Endothelial cell of umbilical vein (primary cell): ENCODE results near the gene SGSM1. TPM values are rescaled to one million over a fixed set of nuclear protein-coding genes. Genes with fewer than 3 reads are reported as not detected.

Source experiments
- BruUV-seq: library from RNA; stranded (reverse); fragments of 400-500 nt; replicated peaks from 2 replicates; lab custom pipeline; 2021; lab: Mats Ljungman, UMichigan
- CTCF ChIA-PET: fragments of 300-600, 350-600 bp; sonication (Branson Sonifier 250); formaldehyde crosslinking; loops from one replicate; lab custom pipeline; 2021; ENCODE audit warnings: antibody characterized with exemption, inconsistent platforms; lab: Charles Lee
- POLR2A ChIA-PET: fragments of 300-600, 350-600 bp; sonication (Branson Sonifier 250); formaldehyde crosslinking; loops from one replicate; lab custom pipeline; 2021; ENCODE audit warnings: antibody characterized with exemption, inconsistent platforms; lab: Charles Lee
- DNase-seq: peaks from one replicate; pipeline ENCODE4 v3.0.0-alpha.2; 2011; ENCODE audit warnings: low read depth, low spot score
- FAIRE-seq: peaks from 2 replicates; lab custom pipeline; 2011; peaks lifted over from hg19 to GRCh38; lab: Jason Lieb, UNC
- H2AFZ ChIP-seq: 2 replicates; pipeline ENCODE4 v1.6.0; 2012; ENCODE audit warnings: low read depth, low read length, control low read depth, inconsistent platforms
- H3K27ac ChIP-seq: 2 replicates; pipeline ENCODE4 v1.5.1; 2011; ENCODE audit warnings: low read depth, mild to moderate bottlenecking, control low read depth, low read length, moderate library complexity; ENCODE audit not compliant: insufficient read depth
- H3K27me3 ChIP-seq, 2 experiments: 2 replicates each; pipeline versions ENCODE4 v1.6.0 to v1.6.1; 2011; ENCODE audit warnings: low read length in 2 of 2, mixed read lengths in 1 of 2; ENCODE audit not compliant: control insufficient read depth in 2 of 2, insufficient read depth in 2 of 2
- H3K36me3 ChIP-seq, 2 experiments: 2 replicates in 1 of 2; 3 replicates in 1 of 2; pipeline ENCODE4 v1.5.1; 2011; ENCODE audit warnings: low read length in 2 of 2, mild to moderate bottlenecking in 1 of 2, moderate library complexity in 1 of 2; ENCODE audit not compliant: control insufficient read depth in 2 of 2, insufficient read depth in 2 of 2; ENCODE audit errors: extremely low read depth in 1 of 2
- H3K4me1 ChIP-seq: 3 replicates; pipeline ENCODE4 v1.5.1; 2011; ENCODE audit warnings: mild to moderate bottlenecking, low read length; ENCODE audit not compliant: control insufficient read depth, insufficient read depth; ENCODE audit errors: extremely low read depth
- H3K4me2 ChIP-seq: 2 replicates; pipeline ENCODE4 v1.6.1; 2011; ENCODE audit warnings: low read length, control low read depth, mixed read lengths; ENCODE audit not compliant: insufficient read depth
- H3K4me3 ChIP-seq, 3 experiments: fragments of 200-600 bp in 1 of 3; sonication (generic), shearing (Covaris generic) in 1 of 3; replicated peaks in 1 of 3; 2 replicates each; pipeline ENCODE4 v1.5.1; 2011 to 2016; ENCODE audit warnings: control low read depth in 3 of 3, low read length in 3 of 3, mild to moderate bottlenecking in 2 of 3, inconsistent platforms in 1 of 3, low read depth in 1 of 3, moderate library complexity in 1 of 3; ENCODE audit not compliant: insufficient read depth in 1 of 3
- H3K79me2 ChIP-seq: 2 replicates; pipeline ENCODE4 v1.6.0; 2012; ENCODE audit warnings: low read length, inconsistent platforms; ENCODE audit not compliant: control insufficient read depth, insufficient read depth
- H3K9ac ChIP-seq: replicated peaks from 2 replicates; pipeline ENCODE3; 2011; ENCODE audit warnings: low read length, control low read depth; ENCODE audit not compliant: insufficient read depth; ENCODE audit errors: extremely low read depth
- H3K9me1 ChIP-seq: replicated peaks from 3 replicates; pipeline ENCODE4 v1.6.0; 2011; ENCODE audit warnings: mild to moderate bottlenecking, low read length; ENCODE audit not compliant: control insufficient read depth, insufficient read depth; ENCODE audit errors: extremely low read depth
- H3K9me3 ChIP-seq: replicated peaks from 2 replicates; pipeline ENCODE4 v1.5.1; 2012; ENCODE audit warnings: low read length, inconsistent platforms; ENCODE audit not compliant: control insufficient read depth, insufficient read depth
- H4K20me1 ChIP-seq: replicated peaks from 2 replicates; pipeline ENCODE3; 2011; ENCODE audit warnings: mild to moderate bottlenecking, low read length; ENCODE audit not compliant: control insufficient read depth, insufficient read depth; ENCODE audit errors: extremely low read depth
- CTCF ChIP-seq, 2 donors: IDR thresholded peaks; 1 replicate in 1 of 2; 2 replicates in 1 of 2; pipeline ENCODE4 v1.5.1; 2011; ENCODE audit warnings: low read length in 2 of 2, mild to moderate bottlenecking in 2 of 2, moderate library complexity in 2 of 2, control low read depth in 1 of 2, inconsistent platforms in 1 of 2, low read depth in 1 of 2; ENCODE audit not compliant: insufficient read depth in 1 of 2; ENCODE audit errors: extremely low read depth in 1 of 2
- EZH2 ChIP-seq: IDR thresholded peaks from 2 replicates; pipeline ENCODE4 v1.6.1; 2012; ENCODE audit warnings: borderline replicate concordance, low read depth, mild to moderate bottlenecking, moderate library complexity, low read length, inconsistent platforms; ENCODE audit not compliant: severe bottlenecking
- FOS ChIP-seq: IDR thresholded peaks from 2 replicates; pipeline ENCODE4 v1.6.1; 2011; ENCODE audit warnings: mild to moderate bottlenecking, low read length, moderate library complexity, borderline replicate concordance; ENCODE audit not compliant: insufficient read depth
- GATA2 ChIP-seq: IDR thresholded peaks from 2 replicates; pipeline ENCODE4 v1.7.0; 2011; ENCODE audit warnings: low read depth, mild to moderate bottlenecking, moderate library complexity, mixed read lengths, low read length; ENCODE audit not compliant: insufficient read length, insufficient read depth
- JUN ChIP-seq: IDR thresholded peaks from 2 replicates; pipeline ENCODE4 v1.6.1; 2011; ENCODE audit warnings: borderline replicate concordance, low read depth; ENCODE audit not compliant: insufficient read length, insufficient read depth
- MAX ChIP-seq: IDR thresholded peaks from 2 replicates; pipeline ENCODE4 v1.6.1; 2011; ENCODE audit not compliant: insufficient read depth, insufficient read length
- MYC ChIP-seq: IDR thresholded peaks from one replicate; pipeline ENCODE4 v1.6.1; 2011; ENCODE audit warnings: mild to moderate bottlenecking, low read depth, low read length
- POLR2A ChIP-seq: IDR thresholded peaks from 2 replicates; pipeline ENCODE4 v1.6.1; 2012; ENCODE audit warnings: low read depth, mild to moderate bottlenecking, control low read depth, low read length
- POLR2AphosphoS5 ChIP-seq: IDR thresholded peaks from 2 replicates; pipeline ENCODE4 v1.6.1; 2012; ENCODE audit warnings: low read depth, mild to moderate bottlenecking, control low read depth, low read length, moderate library complexity; ENCODE audit not compliant: insufficient read depth
- dilution Hi-C: fragments of 300-500 bp; cut with MboI; formaldehyde crosslinking; loops from one replicate; pipeline ENCODE4 v1.15.0; 2019; ENCODE audit warnings: low sequenced_read_pairs; ENCODE audit not compliant: extremely low pct_ligation_motif_present
- intact Hi-C: fragments of 100-400 bp; cut with micrococcal nuclease; formaldehyde crosslinking; loops from one replicate; pipeline ENCODE4 v1.10.0; 2022
- polyA plus RNA-seq, 4 experiments: library from polyadenylated mRNA; depleted of rRNA in 3 of 4; stranded (reverse) in 3 of 4; unstranded in 1 of 4; fragments of >200 nt; gene quantifications; 2 replicates each; pipeline versions ENCODE4 v1.2.1 to v1.2.3, GENCODE V29; 2011 to 2012; ENCODE audit warnings: missing spikeins in 1 of 4
- total RNA-seq: library from RNA; stranded (reverse); gene quantifications from 2 replicates; pipeline ENCODE4 v1.2.3, GENCODE V29; 2021

Gene SGSM1
- total and polyA plus RNA-seq, 2 donors (not counting 3 experiments of a cell fraction or from before 2014, with no cell fraction given) = 0.10 to 1.1 TPM

GRCh38 chr22:24816806-24817205 lies 10.8 kb downstream of the SGSM1 start:
- BruUV-seq = no TSS peak
- H3K79me2 ChIP-seq = no peaks in the 10 kb centered on the region
- DNase-seq = no peak
- no peak overlapping the region for H2AFZ ChIP-seq
- FAIRE-seq = no peak
- H3K9ac ChIP-seq = no peak overlapping the region
- intact Hi-C loops (no loop called here), dilution Hi-C loops (no loop called here)
- H4K20me1 ChIP-seq = no peaks in the 10 kb centered on the region
- H3K4me2 ChIP-seq = no peak overlapping the region
- no peak for TF ChIP-seq EZH2
- no peak for TF ChIP-seq MAX
- TF ChIP-seq CTCF (IDR thresholded peaks at IDR 0.05; ENCODE audit: extremely low read depth in 1 of 2, insufficient read depth in 1 of 2, low read depth in 1 of 2, low read length in 2 of 2) = no peak
- no peak for TF ChIP-seq MYC
- no peak for TF ChIP-seq POLR2AphosphoS5
- no peak for TF ChIP-seq GATA2
- TF ChIP-seq FOS = no peak
- TF ChIP-seq JUN = no peak
- TF ChIP-seq POLR2A = no peak
- no peaks in the 10 kb centered on the region for H3K9me1 ChIP-seq
- no peak overlapping the region for H3K27ac ChIP-seq
- H3K9me3 ChIP-seq = no peaks in the 10 kb centered on the region
- peaks cover 14% of the 10 kb centered on the region for H3K4me1 ChIP-seq
- ChIA-PET POLR2A (no interaction called here), CTCF (interaction anchor here (2.1 to 3.1 kb wide), 2 partner anchors 14 to 33 kb away, joined by 9 to 10 read pairs; no protein-coding TSS in a partner anchor)
- no peak overlapping the region for H3K4me3 ChIP-seq
- H3K36me3 ChIP-seq = no peaks in the 10 kb centered on the region
- H3K27me3 ChIP-seq = no peaks in the 10 kb centered on the region
